DOHH2 (cell line): Measurements from ENCODE around the gene NME7.

Experiments used
- H3F3A ChIP-seq: fragments of 200-600 bp; sonication (generic), shearing (Covaris generic); 2 replicates; pipeline ENCODE4 v1.6.0; 2016; ENCODE audit warnings: antibody characterized with exemption, mild to moderate bottlenecking; ENCODE audit not compliant: control insufficient read depth, insufficient read depth
- H3K27ac ChIP-seq: fragments of 200-600 bp; sonication (generic); 2 replicates; pipeline ENCODE4 v1.5.1; 2014; ENCODE audit warnings: low read depth, mild to moderate bottlenecking, low read length, moderate library complexity
- H3K27me3 ChIP-seq: fragments of 200-600 bp; sonication (generic); 2 replicates; pipeline ENCODE4 v1.6.1; 2014; ENCODE audit warnings: mild to moderate bottlenecking, low read length, mixed read lengths; ENCODE audit not compliant: control insufficient read depth
- H3K36me3 ChIP-seq: fragments of 200-600 bp; sonication (generic); 2 replicates; pipeline ENCODE4 v1.6.1; 2014; ENCODE audit warnings: mild to moderate bottlenecking, low read length, moderate library complexity, mixed read lengths; ENCODE audit not compliant: control insufficient read depth
- H3K4me1 ChIP-seq: fragments of 200-600 bp; sonication (generic); 2 replicates; pipeline ENCODE4 v1.6.1; 2014; ENCODE audit warnings: mild to moderate bottlenecking, low read length, mixed read lengths; ENCODE audit not compliant: control insufficient read depth
- H3K4me2 ChIP-seq: fragments of 200-600 bp; sonication (generic); 2 replicates; pipeline ENCODE4 v1.6.0; 2014; ENCODE audit warnings: mild to moderate bottlenecking, low read length, moderate library complexity
- H3K4me3 ChIP-seq: fragments of 200-600 bp; sonication (generic); 2 replicates; pipeline ENCODE4 v1.5.1; 2014; ENCODE audit warnings: mild to moderate bottlenecking, low read length, mixed read lengths
- H3K79me2 ChIP-seq: fragments of 200-600 bp; sonication (generic); 2 replicates; pipeline ENCODE4 v1.6.1; 2014; ENCODE audit warnings: mild to moderate bottlenecking, low read length, mixed read lengths; ENCODE audit not compliant: control insufficient read depth
- H3K9me2 ChIP-seq: fragments of 200-600 bp; sonication (generic); replicated peaks from 2 replicates; pipeline ENCODE4 v1.6.1; 2014; ENCODE audit warnings: mild to moderate bottlenecking, low read length, mixed read lengths; ENCODE audit not compliant: control insufficient read depth
- H3K9me3 ChIP-seq: fragments of 200-600 bp; sonication (generic); 2 replicates; pipeline ENCODE4 v1.6.1; 2014; ENCODE audit warnings: antibody characterized with exemption, low read length, mixed read lengths; ENCODE audit not compliant: control insufficient read depth, insufficient read depth
- H4K20me1 ChIP-seq: fragments of 200-600 bp; sonication (generic); 2 replicates; pipeline ENCODE4 v1.6.0; 2014; ENCODE audit warnings: low read depth, mild to moderate bottlenecking, antibody characterized with exemption, low read length, moderate library complexity; ENCODE audit not compliant: control insufficient read depth, insufficient read depth
- EZH2phosphoT487 ChIP-seq: fragments of 200-600 bp; sonication (generic); IDR thresholded peaks from 2 replicates; pipeline ENCODE4 v1.6.1; 2017; ENCODE audit warnings: borderline replicate concordance, mild to moderate bottlenecking, antibody characterized with exemption, low read length, moderate library complexity, mixed read lengths
- TF ChIP-seq, protein P1 (sequence below): fragments of 200-600 bp; sonication (generic); IDR thresholded peaks from one replicate; pipeline ENCODE4 v1.5.1; 2014; ENCODE audit warnings: antibody characterized with exemption, mild to moderate bottlenecking, low read depth, low read length; ENCODE audit not compliant: poor library complexity, severe bottlenecking

Gene NME7

DNA sequence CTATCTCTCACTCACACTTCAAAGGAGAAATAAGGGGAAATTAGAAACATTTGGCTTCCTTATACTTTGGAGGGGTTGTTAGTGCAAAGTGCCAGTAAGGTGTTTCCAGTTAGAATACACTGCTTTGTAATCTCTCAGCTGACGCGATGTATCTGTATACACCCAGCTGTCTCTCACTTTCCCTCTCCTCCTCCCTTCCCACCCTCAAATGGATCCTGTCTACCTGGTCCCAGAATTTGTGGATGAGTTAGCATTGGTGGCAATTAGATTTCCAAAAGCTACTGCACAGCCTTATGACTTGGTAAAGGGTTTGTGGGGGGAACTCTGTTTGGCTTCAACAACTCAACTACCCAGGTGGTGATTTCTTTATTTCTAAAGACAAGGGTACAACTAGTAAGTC lies 250.6 kb downstream of the NME7 start:
- no peak overlapping the region for H3K4me2 ChIP-seq
- H3K36me3 ChIP-seq = no peaks in the 10 kb centered on the region
- H3K9me2 ChIP-seq = no peaks in the 10 kb centered on the region
- H3F3A ChIP-seq = no peaks in the 10 kb centered on the region
- no peak for TF ChIP-seq EZH2phosphoT487
- TF ChIP-seq, protein P1, sequence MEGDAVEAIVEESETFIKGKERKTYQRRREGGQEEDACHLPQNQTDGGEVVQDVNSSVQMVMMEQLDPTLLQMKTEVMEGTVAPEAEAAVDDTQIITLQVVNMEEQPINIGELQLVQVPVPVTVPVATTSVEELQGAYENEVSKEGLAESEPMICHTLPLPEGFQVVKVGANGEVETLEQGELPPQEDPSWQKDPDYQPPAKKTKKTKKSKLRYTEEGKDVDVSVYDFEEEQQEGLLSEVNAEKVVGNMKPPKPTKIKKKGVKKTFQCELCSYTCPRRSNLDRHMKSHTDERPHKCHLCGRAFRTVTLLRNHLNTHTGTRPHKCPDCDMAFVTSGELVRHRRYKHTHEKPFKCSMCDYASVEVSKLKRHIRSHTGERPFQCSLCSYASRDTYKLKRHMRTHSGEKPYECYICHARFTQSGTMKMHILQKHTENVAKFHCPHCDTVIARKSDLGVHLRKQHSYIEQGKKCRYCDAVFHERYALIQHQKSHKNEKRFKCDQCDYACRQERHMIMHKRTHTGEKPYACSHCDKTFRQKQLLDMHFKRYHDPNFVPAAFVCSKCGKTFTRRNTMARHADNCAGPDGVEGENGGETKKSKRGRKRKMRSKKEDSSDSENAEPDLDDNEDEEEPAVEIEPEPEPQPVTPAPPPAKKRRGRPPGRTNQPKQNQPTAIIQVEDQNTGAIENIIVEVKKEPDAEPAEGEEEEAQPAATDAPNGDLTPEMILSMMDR = no peak
- H3K27ac ChIP-seq = no peak overlapping the region
- H3K27me3 ChIP-seq = peaks cover 2% of the 10 kb centered on the region; the same call in 1 of the 2 replicates
- no peaks in the 10 kb centered on the region for H3K4me1 ChIP-seq
- H3K79me2 ChIP-seq = no peaks in the 10 kb centered on the region
- no peak overlapping the region for H3K4me3 ChIP-seq
- H3K9me3 ChIP-seq = no peaks in the 10 kb centered on the region
- no peaks in the 10 kb centered on the region for H4K20me1 ChIP-seq

DNA sequence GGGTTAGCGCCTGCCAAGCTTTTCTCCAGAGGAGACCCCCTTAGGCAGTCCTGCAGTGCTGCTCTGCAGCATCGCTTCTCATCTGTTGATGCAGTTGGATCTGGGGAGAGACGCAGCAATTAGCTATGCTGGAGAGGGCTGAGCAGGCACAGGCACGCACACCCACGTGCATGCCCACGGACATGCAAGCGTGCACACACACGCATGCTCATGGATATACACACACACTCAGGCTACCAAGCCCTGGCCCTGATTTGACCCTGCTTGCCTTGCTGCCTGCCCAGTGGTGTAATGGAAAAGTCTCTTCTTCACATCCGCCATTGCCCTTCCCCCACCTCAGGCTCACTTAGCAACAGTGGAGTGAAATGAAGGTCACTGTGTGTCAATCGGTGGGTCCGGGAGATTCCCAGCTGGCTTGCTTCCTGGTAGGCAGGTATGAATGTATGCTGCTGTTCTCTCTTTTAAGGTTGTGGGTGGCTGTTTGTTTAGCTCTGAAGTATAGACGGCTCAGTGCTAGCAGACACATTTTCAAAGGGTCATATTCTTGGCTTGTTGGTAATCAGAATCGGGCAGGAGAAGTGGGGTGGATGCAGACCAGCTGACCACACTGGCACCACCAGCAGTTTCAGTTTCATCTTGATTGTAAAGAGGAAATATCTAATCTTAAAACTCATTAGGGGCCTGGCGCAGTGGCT lies 251.6 kb downstream of the NME7 start:
- Histone ChIP-seq H3F3A (no peaks in the 10 kb centered on the region), H4K20me1 (no peaks in the 10 kb centered on the region), H3K4me2 (no peak overlapping the region), H3K27me3 (peaks cover 2% of the 10 kb centered on the region; the same call in 1 of the 2 replicates), H3K9me3 (no peaks in the 10 kb centered on the region), H3K4me3 (no peak overlapping the region), H3K27ac (no peak overlapping the region), H3K9me2 (no peaks in the 10 kb centered on the region), H3K79me2 (no peaks in the 10 kb centered on the region), H3K4me1 (no peaks in the 10 kb centered on the region), H3K36me3 (no peaks in the 10 kb centered on the region)
- TF ChIP-seq, protein P1 = no peak
- TF ChIP-seq EZH2phosphoT487 = no peak

DNA sequence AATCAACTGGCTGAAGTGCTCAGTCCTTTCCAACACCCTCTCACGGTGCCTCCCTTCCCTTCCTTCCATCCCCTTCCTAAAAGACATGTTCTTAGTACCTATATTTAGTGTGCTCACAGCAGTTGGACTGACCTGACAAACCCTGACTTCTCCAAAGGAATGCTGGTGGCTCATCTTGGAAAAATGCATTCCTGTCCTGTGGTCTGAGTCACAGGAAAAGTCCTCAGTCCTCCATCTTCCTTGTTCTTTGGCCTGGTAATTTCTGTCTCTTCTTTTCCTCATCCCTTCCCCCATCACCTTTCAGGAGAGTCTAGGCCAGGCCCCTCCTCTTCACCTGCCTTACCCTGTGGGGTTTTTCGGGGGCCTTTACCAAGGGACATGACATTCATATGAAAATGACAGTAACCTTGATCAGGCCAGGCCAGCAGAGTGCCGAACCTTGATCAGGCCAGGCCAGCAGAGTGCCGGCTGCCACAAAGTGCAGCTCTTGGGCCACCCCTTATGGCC lies 253.9 kb downstream of the NME7 start:
- no peaks in the 10 kb centered on the region for H3K36me3 ChIP-seq
- H3K4me1 ChIP-seq = peaks cover 8% of the 10 kb centered on the region
- no peaks in the 10 kb centered on the region for H4K20me1 ChIP-seq
- H3K9me3 ChIP-seq = no peaks in the 10 kb centered on the region
- H3K27me3 ChIP-seq = peaks cover 16% of the 10 kb centered on the region
- H3K4me2 ChIP-seq = no peak overlapping the region
- H3K4me3 ChIP-seq = no peak overlapping the region
- no peaks in the 10 kb centered on the region for H3K79me2 ChIP-seq
- no peaks in the 10 kb centered on the region for H3F3A ChIP-seq
- H3K9me2 ChIP-seq = no peaks in the 10 kb centered on the region
- H3K27ac ChIP-seq = no peak overlapping the region
- TF ChIP-seq, protein P1 = no peak
- TF ChIP-seq EZH2phosphoT487 = no peak
